Activated CD8-positive, alpha-beta memory T cell treated with anti-CD3 and anti-CD28 coated beads for 48 hours (primary cell): ENCODE data around the gene DCTPP1.
"Not testable (repeated sequence)": the region's sequence is repeated elsewhere in the genome, so short reads cannot be mapped to it uniquely, and the experiment has no call there.

Experiments
- DNase-seq, 3 experiments: peaks; one replicate each; pipeline ENCODE4 v3.0.0-alpha.2; 2020; ENCODE audit warnings: low read depth in 2 of 3, low spot score in 2 of 3

DCTPP1 gene

DNA sequence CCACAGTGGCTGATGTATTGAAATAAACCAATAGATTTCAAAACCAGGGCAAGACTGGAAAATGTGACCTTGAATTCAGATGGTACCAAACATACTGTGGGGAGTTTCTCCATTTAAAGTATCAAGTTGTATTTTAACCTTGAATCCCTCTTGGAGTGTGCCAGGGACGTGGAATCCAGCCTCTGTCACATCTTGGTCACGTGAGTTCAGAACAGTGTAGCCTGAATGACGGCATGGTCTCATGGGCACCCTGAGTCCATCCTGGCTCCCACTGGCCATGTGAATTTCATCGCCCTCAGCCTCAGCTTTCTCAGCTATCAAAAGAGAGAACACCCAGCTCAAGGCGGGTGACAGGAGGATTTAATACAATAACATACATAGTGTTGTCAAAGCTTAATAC is 15.7 kb downstream of the DCTPP1 start:
- no peak for DNase-seq

DNA sequence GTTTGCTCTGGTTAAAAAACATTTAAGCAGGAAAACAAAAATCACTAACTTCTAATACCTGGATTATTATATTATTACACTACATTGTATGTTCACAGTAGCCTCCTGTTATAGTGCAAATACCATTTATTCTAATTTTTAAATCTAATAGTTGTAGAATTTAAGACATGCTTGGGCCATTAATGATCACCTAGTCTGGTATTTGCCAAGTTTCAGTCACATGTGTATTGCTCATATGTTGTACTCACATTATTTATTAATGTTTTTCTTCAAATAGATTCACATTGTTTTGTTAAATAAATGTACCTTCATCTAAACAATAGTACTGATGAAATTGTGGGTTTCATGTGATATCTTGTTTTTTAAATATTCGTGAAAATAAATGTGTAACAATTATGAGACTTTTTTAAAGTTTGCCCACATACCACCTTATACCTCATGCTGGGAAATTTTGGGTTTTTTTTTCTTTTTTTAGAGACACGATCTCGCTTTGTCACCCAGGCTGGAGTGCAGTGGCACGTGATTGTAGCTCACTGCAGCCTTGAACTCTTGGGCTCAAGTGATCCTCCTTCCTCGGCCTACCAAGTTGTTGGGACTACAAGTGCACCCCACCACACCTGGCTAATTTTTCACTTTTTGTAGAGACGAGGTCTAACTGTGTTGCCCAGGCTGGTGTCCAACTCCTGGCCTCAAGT is 16.6 kb downstream of the DCTPP1 start:
- no peak for DNase-seq

DNA sequence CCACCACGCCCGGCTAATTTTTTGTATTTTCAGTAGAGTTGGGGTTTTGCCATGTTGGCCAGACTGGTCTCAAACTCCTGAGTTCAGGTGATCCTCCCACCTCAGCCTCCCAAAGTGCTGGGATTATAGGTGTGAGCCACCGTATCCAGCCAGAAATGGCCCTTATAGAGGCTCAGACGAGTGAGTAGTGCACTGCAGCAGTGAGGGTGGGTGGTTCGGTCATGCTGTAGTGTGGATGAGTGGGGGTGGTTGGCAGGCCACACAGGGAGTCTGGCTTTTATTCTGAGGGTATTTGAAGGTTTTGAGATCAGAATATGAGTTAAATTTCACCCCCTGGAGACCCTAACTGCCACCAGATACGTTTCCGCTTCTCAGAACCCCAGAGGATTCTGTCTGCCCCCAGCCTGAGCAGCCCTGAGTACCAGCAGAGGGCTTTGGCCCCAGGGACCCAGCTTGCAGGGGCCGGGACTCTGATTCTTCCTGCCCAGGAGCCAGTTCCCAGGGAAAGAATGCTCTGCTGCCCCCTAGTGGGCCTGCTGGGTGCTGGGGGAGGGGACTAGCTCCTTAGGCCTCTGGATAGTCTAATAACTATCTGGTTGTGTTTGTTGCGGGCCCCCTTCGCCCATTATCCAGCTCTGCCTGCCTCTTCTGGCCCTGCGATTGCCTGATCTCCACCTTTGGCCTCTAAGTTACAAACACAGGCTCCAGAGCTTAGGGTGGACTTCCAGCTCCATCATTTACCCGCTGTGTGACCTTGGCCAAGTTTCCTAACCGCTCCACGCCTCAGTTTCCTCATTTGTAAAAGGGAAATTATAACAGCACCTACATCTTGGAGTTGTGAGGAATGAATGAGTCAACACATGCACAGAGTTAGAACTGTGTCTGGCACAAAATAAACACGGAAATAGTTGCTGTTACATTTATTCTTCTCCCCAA is 20.4 kb downstream of the DCTPP1 start:
- DNase-seq, result peak; percentile 78 to 96 (median 94)

DNA sequence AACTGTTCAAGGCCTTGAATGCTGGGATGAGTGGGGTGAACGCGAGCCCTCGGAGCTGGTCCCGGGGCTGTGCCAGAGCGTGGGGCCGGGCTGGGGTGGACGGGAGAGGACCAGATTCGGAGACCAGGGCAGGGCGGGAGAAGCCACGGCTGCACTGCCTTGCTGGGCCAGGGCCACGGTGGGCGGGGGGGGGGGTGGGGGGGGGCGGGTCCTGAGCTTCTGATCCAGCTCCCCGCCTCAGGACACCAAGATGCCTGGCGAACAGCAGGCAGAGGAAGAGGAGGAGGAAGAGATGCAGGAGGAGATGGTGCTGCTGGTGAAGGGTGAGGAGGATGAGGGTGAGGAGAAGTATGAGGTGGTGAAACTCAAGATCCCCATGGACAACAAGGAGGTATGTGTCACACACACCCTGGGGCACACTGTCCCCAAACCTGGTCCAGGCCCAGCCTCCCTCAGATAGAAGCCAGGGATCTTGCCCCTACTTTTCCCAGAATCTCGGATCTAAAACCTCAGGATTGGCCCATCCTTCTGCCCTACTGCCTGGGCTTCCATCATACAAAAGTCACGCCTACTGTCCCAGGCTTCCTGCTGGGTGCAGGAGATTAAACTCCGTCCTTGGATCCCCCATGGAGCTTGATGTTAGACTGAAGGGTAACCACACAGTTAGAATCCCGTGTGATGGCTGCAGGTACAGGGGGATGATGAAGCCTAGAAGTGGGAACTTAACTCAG is 21.9 kb downstream of the DCTPP1 start:
- no peak for DNase-seq

DNA sequence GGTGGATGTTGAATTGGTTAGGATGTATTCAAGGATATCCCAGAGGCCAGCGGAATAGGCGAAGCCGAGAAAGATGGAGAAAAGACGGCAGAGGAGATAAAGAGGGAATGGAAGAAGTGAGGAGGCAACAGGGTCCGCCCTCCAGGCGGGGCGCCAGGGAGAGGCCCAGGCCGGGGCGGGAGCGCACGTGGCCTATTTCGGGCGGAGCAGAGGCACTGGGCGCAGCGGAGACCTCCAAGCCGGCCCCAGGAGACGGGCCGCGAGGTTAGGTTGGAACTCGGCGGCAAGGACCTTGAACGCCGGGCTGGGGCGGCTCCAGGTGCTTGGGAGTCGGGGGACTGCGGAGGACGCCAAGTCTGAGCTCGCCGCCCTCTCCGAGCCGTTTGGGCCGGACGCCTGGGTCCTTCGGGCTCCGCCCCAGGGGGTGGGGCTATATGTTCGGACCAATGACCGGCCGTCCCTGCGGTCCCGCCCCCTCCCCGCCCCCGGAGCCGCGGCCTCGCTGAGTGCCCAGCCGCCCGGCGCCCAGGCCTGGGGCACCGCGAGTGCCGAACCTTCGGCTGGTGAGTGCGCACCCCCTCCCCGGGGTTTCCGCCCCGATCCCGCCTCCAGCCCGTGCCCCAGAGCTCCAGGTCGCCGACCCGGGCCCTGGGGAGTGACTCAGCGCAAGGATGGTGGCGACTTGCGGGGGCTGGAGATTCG is 22.6 kb downstream of the DCTPP1 start, which contains the start of gene ZNF771:
Gene ZNF771 (plus strand): TSS at position 505 of the 702 bp plus-strand sequence. CDS start 448 bp downstream, outside the sequence.
- peak; percentile 80 to 95 (median 88) for DNase-seq

DNA sequence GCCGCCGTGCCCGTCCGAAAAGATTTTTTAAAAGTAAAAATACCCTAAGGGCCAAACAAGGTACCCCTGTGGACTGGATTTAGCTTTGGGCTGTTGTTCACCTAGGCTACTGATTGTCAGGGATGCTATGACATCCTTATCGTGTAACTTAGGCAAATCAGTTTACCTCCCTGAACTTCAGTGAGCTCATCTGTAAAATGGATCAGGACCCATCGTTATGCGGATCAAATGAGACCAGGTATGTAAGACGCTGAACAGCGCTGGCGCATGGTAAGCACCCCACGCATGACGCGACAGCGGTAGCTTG is 23.1 kb downstream of the DCTPP1 start:
- no peak for DNase-seq

DNA sequence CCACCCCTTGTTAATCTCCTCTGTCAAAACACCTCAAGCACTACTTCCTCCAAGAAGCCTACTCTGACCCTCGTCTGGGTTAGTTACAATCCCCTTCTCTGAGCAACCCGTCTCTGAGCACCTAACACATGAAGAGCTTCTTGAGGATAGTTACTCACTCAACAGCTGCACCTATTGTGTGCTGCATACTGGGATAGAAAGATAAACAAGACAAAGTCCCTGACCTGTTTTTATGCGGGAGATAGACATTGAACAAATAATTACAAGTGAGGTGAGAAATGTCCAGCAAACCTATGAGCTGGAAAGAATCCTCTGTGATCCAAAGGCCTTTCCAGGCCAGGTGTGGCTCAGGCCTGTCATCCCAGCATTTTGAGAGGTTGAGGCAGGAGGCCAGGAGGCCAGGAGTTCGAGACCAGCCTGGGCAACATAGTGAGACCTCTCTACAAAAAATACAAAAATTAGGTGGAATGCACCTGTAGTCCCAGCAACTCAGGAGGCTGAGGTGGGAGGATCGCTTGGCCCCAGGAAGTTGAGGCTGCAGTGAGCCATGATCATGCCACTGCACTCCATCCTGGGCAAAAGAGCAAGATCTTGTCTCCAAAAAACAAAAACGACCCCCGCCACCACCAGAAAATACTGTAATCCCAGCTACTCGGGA is 27.9 kb downstream of the DCTPP1 start:
- no peak for DNase-seq

DNA sequence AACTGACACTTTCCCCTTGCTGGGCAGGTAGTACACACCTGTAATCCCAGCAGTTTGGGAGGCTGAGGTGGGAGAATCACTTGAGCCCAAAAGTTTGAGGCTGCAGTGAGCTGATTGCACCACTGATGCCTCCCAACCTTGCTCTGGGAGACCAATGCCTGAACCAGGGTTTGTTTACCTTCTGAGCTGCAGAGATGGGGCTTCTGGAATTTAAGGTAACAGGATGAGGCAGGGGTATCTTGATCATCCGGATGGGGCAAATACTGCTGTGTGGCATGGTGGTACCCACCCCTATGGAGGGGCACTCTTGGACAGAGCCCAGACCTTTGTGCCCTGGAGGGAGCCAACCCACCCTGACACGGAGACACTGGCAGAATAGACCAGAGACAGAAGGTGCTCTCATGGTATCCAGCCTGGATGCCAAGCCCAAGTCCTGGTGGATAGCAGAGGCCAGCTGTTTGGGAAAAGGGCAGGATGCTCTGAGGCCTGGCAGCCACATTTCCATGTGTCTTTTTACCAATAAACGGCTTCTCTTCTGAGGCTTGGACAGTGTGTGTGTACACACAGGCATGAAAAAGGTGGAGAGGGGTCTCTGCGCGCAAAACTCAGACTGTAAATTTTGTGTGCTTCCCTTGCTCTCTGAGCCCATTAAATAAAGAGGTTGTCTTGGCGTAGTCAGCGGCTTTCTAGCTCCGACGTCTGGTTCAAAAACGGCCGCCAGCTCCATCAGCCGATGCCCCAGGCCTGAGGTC is 30.2 kb downstream of the DCTPP1 start:
- no peak for DNase-seq

DNA sequence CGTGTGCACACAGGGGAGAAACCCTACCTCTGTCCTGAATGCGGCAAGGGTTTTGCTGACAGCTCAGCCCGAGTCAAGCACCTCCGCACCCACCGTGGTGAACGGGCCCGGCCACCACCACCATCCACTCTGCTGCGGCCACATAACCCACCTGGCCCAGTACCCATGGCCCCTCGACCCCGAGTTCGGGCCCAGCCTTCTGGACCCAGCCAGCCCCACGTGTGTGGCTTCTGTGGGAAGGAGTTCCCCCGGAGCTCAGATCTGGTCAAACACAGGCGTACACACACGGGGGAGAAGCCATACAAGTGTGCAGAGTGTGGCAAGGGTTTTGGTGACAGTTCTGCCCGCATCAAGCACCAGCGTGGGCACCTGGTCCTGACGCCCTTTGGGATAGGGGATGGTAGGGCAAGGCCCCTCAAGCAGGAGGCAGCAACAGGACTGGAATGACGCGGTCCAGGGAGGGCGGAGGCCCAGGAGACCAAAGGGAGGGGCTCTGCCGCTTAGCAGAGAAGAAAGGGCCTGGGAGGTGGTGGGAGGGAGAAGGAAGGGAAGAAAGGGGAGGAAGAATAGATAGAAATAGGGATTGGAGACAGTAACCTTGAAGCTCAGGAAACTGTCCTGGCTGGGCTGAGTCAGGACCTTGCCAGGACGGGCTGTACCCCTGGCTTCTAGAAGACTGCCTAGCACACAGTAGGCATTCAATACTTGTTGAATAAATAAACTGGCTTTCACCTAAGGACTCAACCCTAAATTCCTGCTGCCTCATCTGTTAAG is 31.0 kb downstream of the DCTPP1 start:
- no peak for DNase-seq

DNA sequence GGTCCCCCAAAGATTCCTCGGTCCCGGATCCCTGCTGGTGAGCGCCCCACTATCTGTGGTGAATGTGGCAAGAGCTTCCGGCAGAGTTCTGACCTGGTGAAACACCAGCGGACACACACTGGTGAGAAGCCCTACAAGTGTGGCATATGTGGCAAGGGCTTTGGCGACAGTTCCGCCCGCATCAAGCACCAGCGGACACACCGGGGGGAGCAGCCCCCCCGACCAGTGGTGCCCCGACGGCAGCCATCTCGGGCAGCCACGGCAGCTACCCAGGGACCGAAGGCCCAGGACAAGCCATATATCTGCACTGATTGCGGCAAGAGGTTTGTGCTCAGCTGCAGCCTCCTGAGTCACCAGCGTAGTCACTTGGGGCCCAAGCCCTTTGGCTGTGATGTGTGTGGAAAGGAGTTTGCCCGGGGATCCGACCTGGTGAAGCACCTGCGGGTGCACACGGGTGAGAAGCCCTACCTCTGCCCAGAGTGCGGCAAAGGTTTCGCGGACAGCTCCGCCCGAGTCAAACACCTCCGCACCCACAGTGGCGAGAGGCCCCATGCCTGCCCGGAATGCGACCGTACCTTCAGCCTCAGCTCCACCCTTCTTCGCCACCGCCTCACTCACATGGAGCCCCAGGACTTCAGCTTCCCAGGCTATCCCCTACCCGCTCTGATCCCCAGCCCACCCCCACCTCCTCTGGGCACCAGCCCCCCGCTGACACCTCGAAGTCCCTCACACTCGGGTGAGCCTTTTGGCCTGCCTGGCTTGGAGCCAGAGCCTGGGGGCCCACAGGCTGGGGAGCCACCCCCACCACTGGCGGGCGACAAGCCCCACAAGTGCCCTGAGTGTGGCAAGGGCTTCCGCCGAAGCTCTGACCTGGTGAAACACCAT is 31.8 kb downstream of the DCTPP1 start:
- DNase-seq, result no peak

DNA sequence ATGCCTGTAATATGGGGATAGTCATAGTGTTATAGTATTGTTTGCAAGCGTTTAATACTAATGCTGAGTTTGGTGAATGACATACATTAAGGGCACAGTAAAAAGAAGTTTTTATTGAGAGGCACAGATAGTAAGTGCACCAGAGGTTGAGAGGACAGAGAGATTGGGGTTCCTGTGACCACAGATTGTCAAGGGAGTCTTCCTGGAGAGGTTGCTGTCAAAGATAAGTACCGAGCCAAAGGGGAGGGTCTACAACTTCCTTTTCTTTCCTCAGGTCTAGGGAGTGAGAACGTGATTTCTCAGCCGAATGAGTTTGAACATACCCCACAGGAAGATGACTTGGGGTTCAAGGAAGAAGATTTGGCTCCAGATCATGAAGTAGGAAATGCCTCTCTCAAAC is 32.8 kb downstream of the DCTPP1 start:
- DNase-seq, result no peak

DNA sequence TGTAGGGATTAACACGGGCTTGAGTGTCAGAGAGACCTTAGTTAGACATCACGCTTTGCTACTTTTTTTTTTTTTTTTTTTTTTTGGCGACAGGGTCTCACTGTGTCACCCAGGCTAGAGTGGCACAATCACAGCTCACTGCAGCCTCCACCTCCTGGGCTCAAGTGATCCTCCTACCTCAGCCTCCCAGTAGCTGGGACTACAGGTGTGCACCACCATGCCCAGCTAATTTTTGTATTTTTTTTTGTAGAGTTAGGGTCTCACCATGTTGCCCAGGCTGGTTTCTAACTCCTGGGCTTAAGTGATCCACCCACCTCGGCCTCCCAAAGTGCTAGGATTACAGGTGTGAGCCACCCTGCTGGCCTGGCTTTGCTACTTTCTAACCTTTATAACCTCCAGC is 33.2 kb downstream of the DCTPP1 start:
- DNase-seq, result not testable (repeated sequence)

DNA sequence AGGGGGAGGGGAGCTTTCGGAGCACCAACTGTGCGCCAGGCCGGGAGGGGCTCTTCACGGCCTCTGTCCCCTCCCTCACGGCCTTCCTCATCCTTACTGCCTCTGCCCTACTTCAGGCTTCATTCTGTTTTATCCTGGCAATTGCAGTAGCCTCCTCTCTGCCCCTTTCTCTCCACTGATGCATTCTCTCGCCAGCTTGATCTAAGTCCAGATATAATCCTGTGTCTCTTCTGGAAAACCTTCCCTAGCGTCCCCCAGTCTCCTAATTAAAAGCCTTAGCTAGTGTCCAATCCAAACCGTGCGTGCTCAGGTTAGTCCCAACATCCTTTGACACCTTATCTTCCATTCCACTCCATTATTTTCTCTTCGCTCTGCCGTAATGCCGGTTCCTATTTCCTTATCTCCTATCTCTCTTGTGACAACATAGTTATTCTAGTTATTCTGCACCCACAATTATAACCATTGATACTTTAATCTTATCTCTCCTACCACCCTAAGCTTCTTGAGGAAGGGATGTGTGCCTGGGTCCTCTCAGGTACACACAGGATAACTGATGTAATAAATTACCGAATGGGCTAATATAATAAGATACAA is 33.7 kb downstream of the DCTPP1 start:
- DNase-seq, result no peak

DNA sequence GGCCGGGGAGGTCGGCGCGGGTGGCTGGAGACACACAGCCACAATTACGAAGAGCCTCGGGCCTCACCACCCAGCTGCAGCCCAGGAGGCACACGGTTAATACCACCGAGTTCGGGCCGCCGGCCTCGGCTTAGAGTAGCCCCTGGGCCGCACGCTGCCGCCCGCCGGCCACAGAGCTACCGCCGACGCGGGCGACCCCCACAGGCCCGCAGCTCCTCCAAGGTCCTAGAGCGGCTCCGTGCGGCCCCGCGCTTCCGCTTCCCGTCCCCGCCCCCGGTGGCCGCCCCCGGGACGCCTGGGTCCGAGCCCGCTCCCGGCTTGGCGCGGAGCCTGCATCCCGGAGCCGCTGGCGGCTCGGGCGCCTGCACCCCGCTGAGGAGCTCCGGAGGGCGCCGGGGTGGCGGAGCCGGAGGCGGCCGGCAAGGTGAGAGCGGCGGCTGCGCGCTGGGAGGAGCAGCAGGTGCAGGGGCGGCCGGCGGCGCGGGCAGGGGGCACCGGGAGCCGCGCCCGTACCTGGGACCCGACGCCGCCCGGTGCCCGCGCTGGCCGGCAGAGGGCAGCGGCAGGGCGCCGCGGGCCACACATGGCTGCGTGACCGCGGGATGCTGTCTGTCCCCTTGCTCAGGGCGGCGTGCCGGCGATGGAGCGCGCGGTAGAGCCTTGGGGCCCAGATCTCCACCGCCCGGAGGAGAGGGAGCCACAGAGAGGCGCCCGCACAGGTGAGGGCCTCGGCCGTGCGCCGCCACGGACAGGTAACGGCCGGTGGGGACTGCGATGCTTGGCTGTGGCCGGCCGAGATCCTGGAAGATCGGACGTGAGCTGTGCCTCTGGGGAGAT is 34.5 kb downstream of the DCTPP1 start, which contains the start of gene ZNF48:
Gene ZNF48 (plus strand): TSS at position 266 of the 837 bp plus-strand sequence. CDS start 375 bp downstream, at position 641.
- DNase-seq, result peak in 1 of 3 experiments; percentile 45

DNA sequence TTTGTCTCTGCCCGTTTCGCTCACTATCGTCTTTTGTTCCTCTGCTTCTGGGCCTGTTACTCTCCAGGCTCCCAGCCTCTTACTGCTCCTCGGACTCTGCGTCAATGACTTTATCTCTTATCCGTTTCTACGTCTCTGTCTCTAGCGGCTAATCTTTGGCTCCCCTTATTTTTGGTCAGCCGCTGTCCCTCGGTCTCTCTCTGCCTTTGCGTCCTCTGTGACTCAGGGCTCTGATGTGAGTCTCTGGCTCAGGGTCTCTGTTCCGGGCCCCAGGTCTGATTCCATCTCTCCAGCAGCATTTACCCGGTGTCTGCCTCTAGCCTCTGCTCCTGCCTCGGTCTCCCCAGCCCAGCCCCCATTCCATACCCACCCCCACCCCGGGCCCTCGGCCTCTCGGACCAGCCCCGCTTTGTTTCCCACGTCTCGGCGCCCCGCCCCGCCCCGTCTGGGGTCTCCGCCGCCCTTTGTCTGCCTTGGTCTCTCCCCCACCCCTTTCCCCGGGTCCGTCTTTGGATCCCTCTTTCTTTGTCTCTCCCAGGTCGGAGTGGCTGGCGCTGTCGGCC is 35.2 kb downstream of the DCTPP1 start:
- DNase-seq, result no peak

DNA sequence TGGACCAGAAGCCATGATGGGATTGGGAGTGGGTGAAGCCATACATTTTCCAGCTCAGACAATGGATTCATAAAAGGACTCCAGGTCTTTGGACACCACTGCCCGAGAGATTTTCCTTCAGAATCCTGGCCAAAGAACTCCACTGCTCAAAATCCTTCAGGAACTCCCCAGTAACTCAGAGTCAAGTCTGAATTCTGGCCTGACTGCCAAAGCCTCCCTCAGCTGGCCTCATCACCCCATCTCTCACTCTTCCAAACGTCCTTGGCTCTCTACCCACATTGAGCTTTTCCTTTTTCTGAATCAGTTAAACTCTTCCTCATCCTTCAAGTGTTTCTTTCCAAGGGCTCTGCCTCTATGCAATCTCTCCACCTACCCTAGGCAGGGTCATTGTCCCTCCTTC is 46.3 kb downstream of the DCTPP1 start:
- DNase-seq, result no peak
